GM20431 (cell line): ENCODE results near the gene POC1A.

ENCODE experiments used
- in situ Hi-C: fragments of 300-500 bp; cut with MseI, MboI; formaldehyde crosslinking; loops from one replicate; pipeline ENCODE4 v1.15.0; 2020; ENCODE audit warnings: low sequenced_read_pairs; ENCODE audit not compliant: unreplicated experiment

The POC1A gene

GRCh38 chr3:52090131-52090932, 63.9 kb downstream of the POC1A start:
- in situ Hi-C loops = no loop called here

- in situ Hi-C loops = no loop called here
Measured at GRCh38 chr3:52089691-52090090, 64.5 kb downstream of the POC1A start.

- in situ Hi-C loops = no loop called here
Measured at GRCh38 chr3:52088445-52089367, 65.5 kb downstream of the POC1A start.

GRCh38 chr3:52087731-52088130, 66.5 kb downstream of the POC1A start:
- in situ Hi-C loops = no loop called here

- in situ Hi-C loops = no loop called here
Measured at GRCh38 chr3:52086976-52087663, 67.1 kb downstream of the POC1A start.

- in situ Hi-C loops = no loop called here
Measured at GRCh38 chr3:52086461-52086860, 67.8 kb downstream of the POC1A start.

GRCh38 chr3:52085681-52086282, 68.4 kb downstream of the POC1A start:
- in situ Hi-C loops = no loop called here

GRCh38 chr3:52084954-52085680, 69.1 kb downstream of the POC1A start:
- in situ Hi-C loops = no loop called here

GRCh38 chr3:52084216-52084945, 69.8 kb downstream of the POC1A start:
- in situ Hi-C loops = no loop called here

- in situ Hi-C loops = no loop called here
Measured at GRCh38 chr3:52083556-52084087, 70.6 kb downstream of the POC1A start.

- in situ Hi-C loops = no loop called here
Measured at GRCh38 chr3:52082951-52083350, 71.3 kb downstream of the POC1A start.

GRCh38 chr3:52080830-52081719, 73.1 kb downstream of the POC1A start:
- in situ Hi-C loops = no loop called here

- in situ Hi-C loops = no loop called here
Measured at GRCh38 chr3:52079958-52080357, 74.3 kb downstream of the POC1A start.

- in situ Hi-C loops = no loop called here
Measured at GRCh38 chr3:52078781-52079560, 75.3 kb downstream of the POC1A start.

- in situ Hi-C loops = no loop called here
Measured at GRCh38 chr3:52077925-52078324, 76.3 kb downstream of the POC1A start.

- in situ Hi-C loops = no loop called here
Measured at GRCh38 chr3:52076896-52077780, 77.1 kb downstream of the POC1A start.
